HepG2 (cell line): ENCODE measurements around the gene ZFPM1. TPM values are rescaled to one million over a fixed set of nuclear protein-coding genes. Genes with fewer than 3 reads are reported as not detected.

Experiments
- DMAP1 ChIP-seq: IDR thresholded peaks from 2 replicates; pipeline ENCODE4 v1.6.1; 2016
- HOXD1 ChIP-seq: sonication (generic); formaldehyde crosslinking; IDR thresholded peaks from 2 replicates; pipeline ENCODE4 v1.5.0; 2020; ENCODE audit warnings: missing genetic modification reagents
- SALL1 ChIP-seq: sonication (generic); formaldehyde crosslinking; IDR thresholded peaks from 2 replicates; pipeline ENCODE4 v1.8.0; 2022; ENCODE audit warnings: mild to moderate bottlenecking, missing genetic modification reagents
- SMC3 ChIP-seq: IDR thresholded peaks from 2 replicates; pipeline ENCODE4 v1.6.1; 2011; ENCODE audit warnings: low read length, improper control_type of control experiment
- SNAPC2 ChIP-seq: sonication (generic); formaldehyde crosslinking; IDR thresholded peaks from 2 replicates; pipeline ENCODE4 v1.8.1; 2022; ENCODE audit warnings: mild to moderate bottlenecking, missing genetic modification reagents
- STAG1 ChIP-seq: sonication (generic); formaldehyde crosslinking; IDR thresholded peaks from 2 replicates; pipeline ENCODE4 v1.4.0; 2020; ENCODE audit warnings: missing genetic modification reagents
- ZFP36L2 ChIP-seq: sonication (generic); formaldehyde crosslinking; IDR thresholded peaks from 2 replicates; pipeline ENCODE4 v1.4.0; 2020; ENCODE audit warnings: missing genetic modification reagents
- ZFYVE20 ChIP-seq: sonication (generic); formaldehyde crosslinking; IDR thresholded peaks from 2 replicates; pipeline ENCODE4 v1.8.0; 2023; ENCODE audit warnings: low read depth, mild to moderate bottlenecking, moderate library complexity, missing genetic modification reagents, borderline replicate concordance
- ZNF263 ChIP-seq: sonication (generic); formaldehyde crosslinking; IDR thresholded peaks from 2 replicates; pipeline ENCODE4 v1.4.0; 2020; ENCODE audit warnings: missing genetic modification reagents
- ZNF329 ChIP-seq: sonication (generic); formaldehyde crosslinking; IDR thresholded peaks from 2 replicates; pipeline ENCODE4 v1.9.0; 2021; ENCODE audit warnings: low read depth, mild to moderate bottlenecking, missing genetic modification reagents
- ZNF746 ChIP-seq: sonication (generic); formaldehyde crosslinking; IDR thresholded peaks from 2 replicates; pipeline ENCODE4 v1.8.0; 2022; ENCODE audit warnings: mild to moderate bottlenecking, missing genetic modification reagents
- polyA plus RNA-seq, 8 experiments: library from polyadenylated mRNA; depleted of rRNA in 3 of 8; stranded (reverse) in 7 of 8; unstranded in 1 of 8; fragments of >200 nt; fragmentation: Illumina TruSeq in 4 of 8; extraction: Trizol in 4 of 8; gene quantifications; 2 replicates each; pipeline versions ENCODE4 v1.2.1 to v1.2.3, GENCODE V29; 2011 to 2016; ENCODE audit warnings: low read depth in 4 of 8, missing spikeins in 1 of 8, mixed read lengths in 1 of 8; ENCODE audit not compliant: insufficient read depth in 1 of 8
- total RNA-seq, 5 experiments: library from RNA; depleted of rRNA; stranded (reverse); fragments of >200 nt; fragmentation: Illumina TruSeq; extraction: Trizol; gene quantifications; 2 replicates each; pipeline ENCODE4 v1.2.3, GENCODE V29; 2016; ENCODE audit warnings: low read depth in 1 of 5
- TF ChIP-seq, protein P1 (sequence below): sonication (generic); formaldehyde crosslinking; IDR thresholded peaks from 2 replicates; pipeline ENCODE4 v1.5.0; 2020; ENCODE audit warnings: missing genetic modification reagents, mild to moderate bottlenecking, borderline replicate concordance
- TF ChIP-seq, protein P2 (sequence below): sonication (generic); formaldehyde crosslinking; IDR thresholded peaks from 2 replicates; pipeline ENCODE4 v1.4.0; 2020; ENCODE audit warnings: missing genetic modification reagents
- TF ChIP-seq, protein P3 (sequence below): sonication (generic); formaldehyde crosslinking; IDR thresholded peaks from 2 replicates; pipeline ENCODE4 v1.4.0; 2020; ENCODE audit warnings: missing genetic modification reagents
- TF ChIP-seq, protein P4 (sequence below): sonication (generic); formaldehyde crosslinking; IDR thresholded peaks from 2 replicates; pipeline ENCODE4 v1.5.0; 2020; ENCODE audit warnings: missing genetic modification reagents
- TF ChIP-seq, protein P5 (sequence below): fragments of 450-650 bp; IDR thresholded peaks from 2 replicates; pipeline ENCODE4 v1.6.1; 2016
- TF ChIP-seq, protein P6 (sequence below): sonication (generic); formaldehyde crosslinking; IDR thresholded peaks from 2 replicates; pipeline ENCODE4 v1.4.0; 2020; ENCODE audit warnings: missing genetic modification reagents

The ZFPM1 gene
- total and polyA plus RNA-seq, 2 of the 13 experiments (the other 11 are each of a cell fraction or from before 2014, with no cell fraction given): 1.3 to 3.8 TPM

DNA sequence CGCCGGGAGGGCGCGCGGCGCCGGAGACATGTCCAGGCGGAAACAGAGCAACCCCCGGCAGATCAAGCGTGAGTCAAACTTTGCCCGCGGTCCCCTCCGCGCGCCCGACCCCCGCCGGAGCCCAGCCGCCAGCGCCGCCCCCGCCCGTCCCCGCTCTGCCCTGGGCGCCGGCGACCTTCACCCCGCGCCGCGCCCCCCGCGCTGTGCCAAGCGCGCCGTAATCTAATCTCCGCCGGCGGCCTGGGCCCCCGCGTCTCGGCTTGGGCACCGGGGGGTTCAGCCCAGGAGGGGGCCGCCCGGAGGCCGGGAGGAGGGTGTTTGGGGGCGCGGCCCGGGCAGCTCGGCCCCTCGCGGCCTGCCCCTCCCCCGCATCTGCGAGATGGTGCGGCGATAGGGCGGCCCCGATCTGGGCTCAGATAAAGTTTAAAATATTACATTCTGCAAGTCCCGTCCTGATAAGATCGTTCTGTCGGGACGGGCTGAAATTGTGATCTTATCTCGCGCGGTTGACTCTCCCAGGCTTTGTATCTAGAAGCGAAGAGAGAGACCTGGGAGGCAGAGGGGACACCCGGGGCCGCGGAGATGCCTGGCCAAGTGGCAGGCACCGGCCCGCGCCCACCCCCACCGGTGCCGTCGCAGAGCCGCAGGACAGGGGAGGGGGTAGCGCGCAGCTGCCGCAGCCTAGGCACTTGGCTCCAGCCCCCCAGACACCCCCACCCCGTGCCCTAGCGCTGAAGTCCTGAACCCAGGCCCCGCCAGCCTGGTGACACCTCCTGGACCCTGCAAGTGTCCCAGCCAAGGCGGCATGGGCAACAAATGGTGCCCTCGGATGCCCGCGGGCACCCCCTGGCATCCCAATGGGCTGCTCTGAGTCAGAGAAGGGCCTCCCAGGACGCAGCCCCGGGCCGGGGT is 787 bp downstream of the ZFPM1 start (continued):
- TF ChIP-seq, protein P1, sequence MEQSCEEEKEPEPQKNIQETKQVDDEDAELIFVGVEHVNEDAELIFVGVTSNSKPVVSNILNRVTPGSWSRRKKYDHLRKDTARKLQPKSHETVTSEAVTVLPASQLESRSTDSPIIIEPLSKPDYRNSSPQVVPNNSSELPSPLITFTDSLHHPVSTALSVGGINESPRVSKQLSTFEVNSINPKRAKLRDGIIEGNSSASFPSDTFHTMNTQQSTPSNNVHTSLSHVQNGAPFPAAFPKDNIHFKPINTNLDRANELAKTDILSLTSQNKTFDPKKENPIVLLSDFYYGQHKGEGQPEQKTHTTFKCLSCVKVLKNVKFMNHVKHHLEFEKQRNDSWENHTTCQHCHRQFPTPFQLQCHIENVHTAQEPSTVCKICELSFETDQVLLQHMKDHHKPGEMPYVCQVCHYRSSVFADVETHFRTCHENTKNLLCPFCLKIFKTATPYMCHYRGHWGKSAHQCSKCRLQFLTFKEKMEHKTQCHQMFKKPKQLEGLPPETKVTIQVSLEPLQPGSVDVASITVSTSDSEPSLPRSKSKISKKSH (CRISPR knock-in tag): no peak
- TF ChIP-seq, protein P2, sequence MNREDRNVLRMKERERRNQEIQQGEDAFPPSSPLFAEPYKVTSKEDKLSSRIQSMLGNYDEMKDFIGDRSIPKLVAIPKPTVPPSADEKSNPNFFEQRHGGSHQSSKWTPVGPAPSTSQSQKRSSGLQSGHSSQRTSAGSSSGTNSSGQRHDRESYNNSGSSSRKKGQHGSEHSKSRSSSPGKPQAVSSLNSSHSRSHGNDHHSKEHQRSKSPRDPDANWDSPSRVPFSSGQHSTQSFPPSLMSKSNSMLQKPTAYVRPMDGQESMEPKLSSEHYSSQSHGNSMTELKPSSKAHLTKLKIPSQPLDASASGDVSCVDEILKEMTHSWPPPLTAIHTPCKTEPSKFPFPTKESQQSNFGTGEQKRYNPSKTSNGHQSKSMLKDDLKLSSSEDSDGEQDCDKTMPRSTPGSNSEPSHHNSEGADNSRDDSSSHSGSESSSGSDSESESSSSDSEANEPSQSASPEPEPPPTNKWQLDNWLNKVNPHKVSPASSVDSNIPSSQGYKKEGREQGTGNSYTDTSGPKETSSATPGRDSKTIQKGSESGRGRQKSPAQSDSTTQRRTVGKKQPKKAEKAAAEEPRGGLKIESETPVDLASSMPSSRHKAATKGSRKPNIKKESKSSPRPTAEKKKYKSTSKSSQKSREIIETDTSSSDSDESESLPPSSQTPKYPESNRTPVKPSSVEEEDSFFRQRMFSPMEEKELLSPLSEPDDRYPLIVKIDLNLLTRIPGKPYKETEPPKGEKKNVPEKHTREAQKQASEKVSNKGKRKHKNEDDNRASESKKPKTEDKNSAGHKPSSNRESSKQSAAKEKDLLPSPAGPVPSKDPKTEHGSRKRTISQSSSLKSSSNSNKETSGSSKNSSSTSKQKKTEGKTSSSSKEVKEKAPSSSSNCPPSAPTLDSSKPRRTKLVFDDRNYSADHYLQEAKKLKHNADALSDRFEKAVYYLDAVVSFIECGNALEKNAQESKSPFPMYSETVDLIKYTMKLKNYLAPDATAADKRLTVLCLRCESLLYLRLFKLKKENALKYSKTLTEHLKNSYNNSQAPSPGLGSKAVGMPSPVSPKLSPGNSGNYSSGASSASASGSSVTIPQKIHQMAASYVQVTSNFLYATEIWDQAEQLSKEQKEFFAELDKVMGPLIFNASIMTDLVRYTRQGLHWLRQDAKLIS (CRISPR knock-in tag): no peak
- TF ChIP-seq SMC3 (no peak), SNAPC2 (CRISPR knock-in tag) (0 out of 2 replicates have a peak, but pooled peaks have one; percentile 69), SALL1 (CRISPR knock-in tag) (peak; percentile 29; the same call in 1 of the 2 replicates), ZFYVE20 (CRISPR knock-in tag) (no peak), ZNF329 (0 out of 2 replicates have a peak, but pooled peaks have one; percentile 19), STAG1 (CRISPR knock-in tag) (no peak), ZFP36L2 (CRISPR knock-in tag) (no peak), DMAP1 (CRISPR knock-in tag) (no peak), ZNF263 (CRISPR knock-in tag) (no peak), HOXD1 (CRISPR knock-in tag) (0 out of 2 replicates have a peak, but pooled peaks have one; percentile 35), ZNF746 (CRISPR knock-in tag) (0 out of 2 replicates have a peak, but pooled peaks have one; percentile 39)
- TF ChIP-seq, protein P3, sequence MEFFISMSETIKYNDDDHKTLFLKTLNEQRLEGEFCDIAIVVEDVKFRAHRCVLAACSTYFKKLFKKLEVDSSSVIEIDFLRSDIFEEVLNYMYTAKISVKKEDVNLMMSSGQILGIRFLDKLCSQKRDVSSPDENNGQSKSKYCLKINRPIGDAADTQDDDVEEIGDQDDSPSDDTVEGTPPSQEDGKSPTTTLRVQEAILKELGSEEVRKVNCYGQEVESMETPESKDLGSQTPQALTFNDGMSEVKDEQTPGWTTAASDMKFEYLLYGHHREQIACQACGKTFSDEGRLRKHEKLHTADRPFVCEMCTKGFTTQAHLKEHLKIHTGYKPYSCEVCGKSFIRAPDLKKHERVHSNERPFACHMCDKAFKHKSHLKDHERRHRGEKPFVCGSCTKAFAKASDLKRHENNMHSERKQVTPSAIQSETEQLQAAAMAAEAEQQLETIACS (CRISPR knock-in tag): peak; percentile 50
- TF ChIP-seq, protein P4, sequence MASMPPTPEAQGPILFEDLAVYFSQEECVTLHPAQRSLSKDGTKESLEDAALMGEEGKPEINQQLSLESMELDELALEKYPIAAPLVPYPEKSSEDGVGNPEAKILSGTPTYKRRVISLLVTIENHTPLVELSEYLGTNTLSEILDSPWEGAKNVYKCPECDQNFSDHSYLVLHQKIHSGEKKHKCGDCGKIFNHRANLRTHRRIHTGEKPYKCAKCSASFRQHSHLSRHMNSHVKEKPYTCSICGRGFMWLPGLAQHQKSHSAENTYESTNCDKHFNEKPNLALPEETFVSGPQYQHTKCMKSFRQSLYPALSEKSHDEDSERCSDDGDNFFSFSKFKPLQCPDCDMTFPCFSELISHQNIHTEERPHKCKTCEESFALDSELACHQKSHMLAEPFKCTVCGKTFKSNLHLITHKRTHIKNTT: no peak
- TF ChIP-seq, protein P5, sequence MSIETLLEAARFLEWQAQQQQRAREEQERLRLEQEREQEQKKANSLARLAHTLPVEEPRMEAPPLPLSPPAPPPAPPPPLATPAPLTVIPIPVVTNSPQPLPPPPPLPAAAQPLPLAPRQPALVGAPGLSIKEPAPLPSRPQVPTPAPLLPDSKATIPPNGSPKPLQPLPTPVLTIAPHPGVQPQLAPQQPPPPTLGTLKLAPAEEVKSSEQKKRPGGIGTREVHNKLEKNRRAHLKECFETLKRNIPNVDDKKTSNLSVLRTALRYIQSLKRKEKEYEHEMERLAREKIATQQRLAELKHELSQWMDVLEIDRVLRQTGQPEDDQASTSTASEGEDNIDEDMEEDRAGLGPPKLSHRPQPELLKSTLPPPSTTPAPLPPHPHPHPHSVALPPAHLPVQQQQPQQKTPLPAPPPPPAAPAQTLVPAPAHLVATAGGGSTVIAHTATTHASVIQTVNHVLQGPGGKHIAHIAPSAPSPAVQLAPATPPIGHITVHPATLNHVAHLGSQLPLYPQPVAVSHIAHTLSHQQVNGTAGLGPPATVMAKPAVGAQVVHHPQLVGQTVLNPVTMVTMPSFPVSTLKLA: no peak
- TF ChIP-seq, protein P6, sequence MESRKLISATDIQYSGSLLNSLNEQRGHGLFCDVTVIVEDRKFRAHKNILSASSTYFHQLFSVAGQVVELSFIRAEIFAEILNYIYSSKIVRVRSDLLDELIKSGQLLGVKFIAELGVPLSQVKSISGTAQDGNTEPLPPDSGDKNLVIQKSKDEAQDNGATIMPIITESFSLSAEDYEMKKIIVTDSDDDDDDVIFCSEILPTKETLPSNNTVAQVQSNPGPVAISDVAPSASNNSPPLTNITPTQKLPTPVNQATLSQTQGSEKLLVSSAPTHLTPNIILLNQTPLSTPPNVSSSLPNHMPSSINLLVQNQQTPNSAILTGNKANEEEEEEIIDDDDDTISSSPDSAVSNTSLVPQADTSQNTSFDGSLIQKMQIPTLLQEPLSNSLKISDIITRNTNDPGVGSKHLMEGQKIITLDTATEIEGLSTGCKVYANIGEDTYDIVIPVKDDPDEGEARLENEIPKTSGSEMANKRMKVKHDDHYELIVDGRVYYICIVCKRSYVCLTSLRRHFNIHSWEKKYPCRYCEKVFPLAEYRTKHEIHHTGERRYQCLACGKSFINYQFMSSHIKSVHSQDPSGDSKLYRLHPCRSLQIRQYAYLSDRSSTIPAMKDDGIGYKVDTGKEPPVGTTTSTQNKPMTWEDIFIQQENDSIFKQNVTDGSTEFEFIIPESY (CRISPR knock-in tag): no peak
